ENCODE measurements around the gene DSC3.

DSC3 gene

DNA sequence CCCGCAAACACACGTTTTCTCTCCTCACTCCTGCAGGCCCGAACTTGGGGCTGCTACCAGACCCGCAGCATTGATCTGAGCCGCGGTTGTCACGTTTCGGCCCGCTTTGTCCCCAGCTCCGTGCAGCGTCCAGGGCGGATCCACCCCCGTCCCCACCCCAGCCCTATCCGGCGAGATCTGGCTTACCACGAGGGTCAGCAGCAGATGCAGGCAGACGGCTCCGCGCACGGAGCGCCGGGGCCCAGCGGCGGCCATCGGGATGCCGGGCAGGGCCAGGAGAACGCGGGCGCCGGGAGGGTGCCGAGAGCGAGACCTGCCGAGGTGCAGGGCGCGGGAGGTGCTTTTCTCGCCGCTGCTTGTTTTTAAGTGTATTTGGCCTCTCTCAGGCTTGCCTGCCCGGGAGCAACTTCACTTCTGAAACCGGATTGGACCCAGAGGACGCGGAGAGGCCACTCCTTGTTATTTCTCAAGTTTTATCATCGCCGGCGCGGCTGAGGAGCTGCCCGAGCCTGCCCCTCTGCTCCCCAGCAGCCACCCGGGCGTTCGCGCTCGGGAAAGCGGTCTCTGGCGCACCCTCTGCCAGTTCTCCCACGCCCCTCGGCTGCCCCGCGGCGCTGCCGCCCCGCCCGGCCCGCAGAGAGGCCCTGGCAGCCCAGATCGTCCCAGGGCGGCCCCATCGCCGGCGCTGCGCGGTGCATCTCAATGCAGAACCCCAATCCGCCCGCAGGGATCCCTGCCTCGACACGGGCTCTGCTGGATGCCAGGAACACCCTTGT is at the start of gene DSC3:
Gene DSC3 (minus strand): TSS at position 337 of the 776 bp plus-strand sequence. CDS start 82 bp downstream, at position 255.
- peak; percentile 31 for DNase-seq (ENCODE audit: low spot score)
- TF ChIP-seq CTCF (IDR thresholded peaks at IDR 0.05; ENCODE audit: extremely low read depth, missing control alignments) = no peak

DNA sequence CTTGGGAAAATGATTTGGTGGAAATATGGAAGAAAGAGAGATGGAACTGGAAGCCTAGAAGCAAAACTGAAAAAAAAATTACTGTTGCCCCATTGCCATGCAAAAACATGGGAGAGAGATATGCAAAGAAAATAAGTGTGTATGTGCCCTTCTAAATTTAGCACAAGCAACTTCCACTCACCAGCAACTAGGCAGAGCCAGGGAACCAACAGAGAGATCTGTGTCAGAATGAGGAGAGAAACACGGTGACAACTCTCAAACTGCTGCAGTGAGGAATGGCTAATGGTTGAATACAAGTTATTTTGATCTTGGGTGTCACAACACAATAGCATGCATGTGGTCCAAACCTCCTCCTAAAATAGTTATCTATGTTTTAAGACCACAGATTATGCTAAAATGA is 48.8 kb upstream of the DSC3 start:
- no peak for DNase-seq (ENCODE audit: low spot score)
- no peak for TF ChIP-seq CTCF (IDR thresholded peaks at IDR 0.05; ENCODE audit: extremely low read depth, missing control alignments)

- DNase-seq (ENCODE audit: low spot score) = no peak
- TF ChIP-seq CTCF (IDR thresholded peaks at IDR 0.05; ENCODE audit: extremely low read depth, missing control alignments) = no peak
These were observed 46.0 kb upstream of the DSC3 start for GRCh38 chr18:31088532-31088931.

DNA sequence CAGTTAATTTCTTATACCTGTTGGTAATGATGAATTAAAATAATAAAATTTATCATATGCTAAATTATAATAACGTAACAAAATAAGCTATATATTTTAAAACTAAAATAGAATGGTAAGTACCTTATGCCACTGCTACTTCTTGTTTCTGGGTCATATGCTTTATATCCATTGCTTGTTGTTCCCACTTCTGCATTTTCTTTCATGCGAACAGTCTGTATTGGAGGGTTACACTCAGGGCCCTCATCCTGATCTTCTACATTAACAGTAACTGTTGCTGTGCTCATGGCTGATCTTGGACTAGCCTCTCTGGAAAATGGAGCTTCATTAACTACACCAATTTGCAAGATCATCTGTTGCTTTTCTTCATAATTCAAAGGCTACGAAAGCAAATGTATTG is 37.4 kb upstream of the DSC3 start:
- no peak for TF ChIP-seq CTCF (IDR thresholded peaks at IDR 0.05; ENCODE audit: extremely low read depth, missing control alignments)
- DNase-seq (ENCODE audit: low spot score) = no peak

DNA sequence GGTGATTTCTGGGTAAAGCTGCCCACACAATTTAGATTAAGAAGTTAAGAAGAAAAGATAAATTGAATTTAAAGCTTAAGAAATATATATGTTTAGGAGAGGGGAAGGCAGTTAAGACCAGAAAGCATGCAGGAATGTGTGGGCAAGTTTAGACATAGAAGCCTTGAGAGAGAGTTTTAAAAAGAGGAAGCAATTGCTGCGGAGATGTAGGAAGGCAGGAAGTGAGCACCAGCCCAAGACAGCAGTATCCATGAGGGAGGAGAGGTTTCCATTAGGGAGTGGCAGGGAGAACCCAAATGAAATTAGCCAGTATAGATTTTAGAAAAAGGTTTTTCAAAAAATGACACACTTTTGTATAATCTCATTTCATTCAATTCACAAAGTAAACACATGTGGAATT is 35.3 kb upstream of the DSC3 start:
- no peak for DNase-seq (ENCODE audit: low spot score)

GRCh38 chr18:31072175-31072574 is 29.6 kb upstream of the DSC3 start:
- no peak for TF ChIP-seq CTCF (IDR thresholded peaks at IDR 0.05; ENCODE audit: extremely low read depth, missing control alignments)

More for the DNA sequence above, 35.3 kb upstream of the DSC3 start:
- TF ChIP-seq CTCF (IDR thresholded peaks at IDR 0.05; ENCODE audit: extremely low read depth, missing control alignments) = no peak

DNA sequence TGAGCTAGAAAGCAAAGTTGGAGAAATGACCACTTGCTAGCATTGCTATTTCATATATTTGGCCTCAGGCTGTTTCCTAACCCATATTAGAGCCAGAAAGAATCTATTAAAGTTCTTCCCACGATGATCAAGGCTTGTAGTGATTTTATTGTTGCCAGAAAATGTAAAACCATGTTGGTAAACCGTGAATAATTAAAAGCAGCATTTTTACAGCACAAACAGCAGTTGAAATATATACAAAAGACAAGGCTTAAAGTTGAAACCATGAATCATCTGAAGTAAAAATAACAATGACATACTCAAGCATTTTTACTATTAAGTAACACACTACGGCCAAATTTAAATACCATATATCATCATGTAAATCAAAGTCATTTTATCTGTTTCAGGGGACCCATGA is 27.7 kb upstream of the DSC3 start:
- DNase-seq (ENCODE audit: low spot score) = no peak
- no peak for TF ChIP-seq CTCF (IDR thresholded peaks at IDR 0.05; ENCODE audit: extremely low read depth, missing control alignments)

More at GRCh38 chr18:31072175-31072574, 29.6 kb upstream of the DSC3 start:
- DNase-seq (ENCODE audit: low spot score) = no peak

Data from GM20000 (cell line).